Cardiac fibroblast (primary cell): ENCODE results near the gene PDGFRB.

ENCODE experiments used
- DNase-seq, 2 donors: peaks; one replicate each; pipeline versions ENCODE4 v3.0.0 to v3.0.0-alpha.2; 2010; ENCODE audit warnings: low read depth in 2 of 2
- H3K4me3 ChIP-seq, 2 donors: replicated peaks in 1 of 2; 1 replicate in 1 of 2; 2 replicates in 1 of 2; pipeline ENCODE4 v1.5.1; 2011; ENCODE audit warnings: low read depth in 2 of 2, low read length in 2 of 2, mild to moderate bottlenecking in 2 of 2, moderate library complexity in 1 of 2
- CTCF ChIP-seq: IDR thresholded peaks from one replicate; pipeline ENCODE4 v1.5.1; 2011; ENCODE audit warnings: low read depth, mild to moderate bottlenecking, low read length, inconsistent platforms

The PDGFRB gene

GRCh38 chr5:150143350-150144245 lies 12.0 kb downstream of the PDGFRB start:
- DNase-seq: peak; percentile 94
- H3K4me3 ChIP-seq: peak overlapping the region; percentile 3 to 32
- no peak for TF ChIP-seq CTCF

- TF ChIP-seq CTCF: no peak
- H3K4me3 ChIP-seq: peak overlapping the region in 1 of 2 donors; percentile 32
- DNase-seq: peak; percentile 87 to 97
These were observed 12.7 kb downstream of the PDGFRB start for GRCh38 chr5:150142959-150143349.

DNA sequence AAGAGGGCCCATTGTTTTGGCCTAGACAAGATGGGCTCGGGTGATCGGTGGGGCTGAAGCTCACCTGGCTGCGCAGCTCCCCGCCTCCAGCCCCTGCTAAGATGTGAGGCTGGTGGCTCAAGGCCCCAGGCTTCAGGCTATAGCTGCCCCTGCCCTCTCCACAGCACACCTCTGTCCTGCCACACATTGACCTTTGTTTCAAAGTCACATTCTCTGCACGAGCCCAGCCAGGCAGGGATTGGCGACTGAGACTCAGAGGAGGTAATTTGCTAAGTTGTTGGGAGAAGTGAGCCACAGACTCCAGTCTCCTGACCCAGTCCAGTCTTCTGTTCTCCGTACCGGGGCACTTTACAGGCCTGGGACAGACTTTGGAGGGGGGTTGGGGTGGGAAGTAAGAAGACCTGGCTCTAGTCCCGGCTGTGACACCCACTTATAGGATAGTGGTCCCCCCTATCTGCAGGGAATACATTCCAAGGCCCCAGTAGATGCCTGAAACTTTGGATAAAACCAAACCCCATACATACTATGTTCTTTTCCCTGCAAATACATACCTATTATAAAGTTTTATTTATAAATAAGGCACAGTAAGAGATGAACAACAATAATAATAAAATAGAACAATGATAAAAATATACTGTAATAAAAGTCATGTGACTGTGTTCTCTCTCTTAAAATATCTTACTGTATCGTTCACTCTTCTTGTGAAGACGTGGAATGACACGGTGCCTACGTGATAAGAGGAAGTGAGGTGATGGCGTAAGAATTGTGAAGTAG lies 13.3 kb downstream of the PDGFRB start:
- DNase-seq: no peak
- H3K4me3 ChIP-seq: no peak overlapping the region
- no peak for TF ChIP-seq CTCF

GRCh38 chr5:150141544-150142184 lies 14.0 kb downstream of the PDGFRB start:
- DNase-seq: peak; percentile 70 to 77
- no peak for TF ChIP-seq CTCF
- no peak overlapping the region for H3K4me3 ChIP-seq

GRCh38 chr5:150140830-150141229 lies 14.8 kb downstream of the PDGFRB start:
- H3K4me3 ChIP-seq: no peak overlapping the region
- DNase-seq: peak; percentile 57 to 77

GRCh38 chr5:150139334-150139733 lies 16.3 kb downstream of the PDGFRB start:
- DNase-seq: peak in 1 of 2 donors; percentile 81
- no peak overlapping the region for H3K4me3 ChIP-seq
- no peak for TF ChIP-seq CTCF

More at GRCh38 chr5:150140830-150141229, 14.8 kb downstream of the PDGFRB start:
- no peak for TF ChIP-seq CTCF
